Stomach (tissue), 19 donors: ENCODE results near the gene WDR4. TPM values are rescaled to one million over a fixed set of nuclear protein-coding genes. Genes with fewer than 3 reads are reported as not detected.
A peak's percentile ranks its signal among the peaks of the same experiment; 100 is the strongest.
"Not testable (repeated sequence)": the region's sequence is repeated elsewhere in the genome, so short reads cannot be mapped to it uniquely, and the experiment has no call there.

Experiments used
- DNase-seq, 2 donors: peaks; one replicate each; pipeline versions ENCODE4 v3.0.0 to v3.0.0-alpha.2; 2013 to 2019
- H3K27ac ChIP-seq, 5 donors: fragments of 200-600 bp in 4 of 5; sonication (generic) in 4 of 5; one replicate each; pipeline ENCODE4 v1.5.1; 2013 to 2019; ENCODE audit warnings: mild to moderate bottlenecking in 1 of 5, moderate library complexity in 1 of 5
- H3K27me3 ChIP-seq, 3 donors: fragments of 200-600 bp; sonication (generic); one replicate each; pipeline ENCODE4 v1.5.1; 2017 to 2019; ENCODE audit warnings: mixed run types in 1 of 3
- H3K36me3 ChIP-seq, 4 donors: fragments of 200-600 bp; sonication (generic); 1 replicate in 3 of 4; 2 replicates in 1 of 4; pipeline ENCODE4 v1.5.1; 2016 to 2019
- H3K4me1 ChIP-seq, 4 donors: fragments of 200-600 bp; sonication (generic); one replicate each; pipeline ENCODE4 v1.5.1; 2016 to 2019
- H3K4me3 ChIP-seq, 4 donors: fragments of 200-600 bp; sonication (generic) in 3 of 4; one replicate each; pipeline ENCODE4 v1.5.1; 2016 to 2019; ENCODE audit warnings: mild to moderate bottlenecking in 1 of 4
- H3K9me3 ChIP-seq, 4 donors: fragments of 200-600 bp; sonication (generic); one replicate each; pipeline ENCODE4 v1.5.1; 2016 to 2019
- CTCF ChIP-seq, 7 experiments: fragments of 450-650 bp in 4 of 7; fragments of 200-600 bp in 3 of 7; sonication (generic) in 3 of 7; IDR thresholded peaks; one replicate each; pipeline ENCODE4 v1.5.1; 2016 to 2019; ENCODE audit warnings: antibody characterized with exemption in 7 of 7, control low read depth in 2 of 7, mild to moderate bottlenecking in 1 of 7
- EP300 ChIP-seq: sonication (generic); formaldehyde crosslinking; IDR thresholded peaks from one replicate; pipeline ENCODE4 v1.6.1; 2017; ENCODE audit warnings: antibody characterized with exemption
- POLR2A ChIP-seq, 4 donors: fragments of 450-650 bp; IDR thresholded peaks; one replicate each; pipeline ENCODE4 v1.6.1; 2016; ENCODE audit warnings: antibody characterized with exemption in 4 of 4, control low read depth in 2 of 4, mild to moderate bottlenecking in 1 of 4, moderate library complexity in 1 of 4
- POLR2AphosphoS5 ChIP-seq, 3 donors: sonication (generic); formaldehyde crosslinking; IDR thresholded peaks; one replicate each; pipeline ENCODE4 v1.6.1; 2016; ENCODE audit warnings: antibody characterized with exemption in 3 of 3
- WGBS, 5 donors: extraction: QIAGEN DNeasy Blood & Tissue Kit in 3 of 5; methylation state at CpG; one replicate each; pipeline versions ENCODE4 v1.1.5 to v1.1.7; 2013 to 2018; 5-methylcytosine and 5-hydroxymethylcytosine counted together
- intact Hi-C: fragments of 100-400 bp; cut with DNase I; formaldehyde crosslinking; loops from one replicate; pipeline ENCODE4 v1.15.1; 2023; ENCODE audit warnings: low total_unique reads
- long read RNA-seq, 10 donors: transcript quantifications; one replicate each; lab custom pipeline, GENCODE V29; 2026
- polyA plus RNA-seq, 3 donors: library from polyadenylated mRNA; stranded (reverse); fragments of 200-250 nt; gene quantifications; one replicate each; pipeline ENCODE4 v1.2.3, GENCODE V29; 2013
- total RNA-seq, 5 donors: library from RNA; depleted of rRNA; stranded (reverse); fragments of >200 nt; gene quantifications; one replicate each; pipeline versions ENCODE4 v1.1.0 to v1.2.3, GENCODE V29; 2014 to 2016
- donor health status: healthy with polysubstance abuse.
- donor health status: Bipolar disorder and iron deficiency.
- donor health status: healthy.

WDR4 gene
- total RNA-seq (100 to 1,000 TPM in 1 of 5 donors, 10 to 100 TPM in 2, 1 to 10 TPM in 2; 7.6 to 285 (median 21.5) TPM), polyA plus RNA-seq (10 to 100 TPM in 1 of 3 donors, 1 to 10 TPM in 2; 7.5 to 10.4 (median 7.8) TPM)
- long read RNA-seq, donor 1, partial matches to known transcripts = 0 of 4 reads
- long read RNA-seq, donor 1, other reads (novel, unspliced or antisense) = 0 of 4 reads
- long read RNA-seq, donor 2, partial matches to known transcripts = 0 of 1 reads
- long read RNA-seq, donor 2, other reads (novel, unspliced or antisense) = 0 of 1 reads
- long read RNA-seq, donor 3, partial matches to known transcripts = 0 of 2 reads
- long read RNA-seq, donor 3, other reads (novel, unspliced or antisense) = 0 of 2 reads
- long read RNA-seq, donor 4 = 0 reads
- long read RNA-seq, donor 5, partial matches to known transcripts = 5 of 7 reads
- long read RNA-seq, donor 5, other reads (novel, unspliced or antisense) = 0 of 7 reads
- long read RNA-seq, donor 6, partial matches to known transcripts = 0 of 2 reads
- long read RNA-seq, donor 6, other reads (novel, unspliced or antisense) = 0 of 2 reads
- long read RNA-seq, donor 7 = 0 reads
- long read RNA-seq, donor 8, partial matches to known transcripts = 0 of 2 reads
- long read RNA-seq, donor 8, other reads (novel, unspliced or antisense) = 0 of 2 reads
- long read RNA-seq, donor 9, partial matches to known transcripts = 0 of 1 reads
- long read RNA-seq, donor 9, other reads (novel, unspliced or antisense) = 0 of 1 reads
- long read RNA-seq, donor 10 = 0 reads

GRCh38 chr21:42878993-42879787 lies at the start of gene WDR4:
WDR4 (minus strand) TSS chr21:42879539; CDS start chr21:42879495, 44 bp downstream.
- Histone ChIP-seq H3K4me1 (peaks cover 11 to 28% (median 25%) of the 10 kb centered on the region in 4 donors), H3K27ac (peak within 1 kb of the TSS; percentile 74 to 93 (median 89)), H3K4me3 (peak within 1 kb of the TSS; percentile 89 to 100 (median 94)), H3K36me3 (peaks cover 0 to 25% (median 22%) of the 10 kb centered on the region in 4 donors), H3K9me3 (no peaks in the 10 kb centered on the region), H3K27me3 (no peaks in the 10 kb centered on the region)
- TF ChIP-seq CTCF (IDR thresholded peaks at IDR 0.05) = no peak
- TF ChIP-seq POLR2A (IDR thresholded peaks at IDR 0.05) = peak in 2 of 4 donors; percentile 71 to 74
- peak; percentile 94 to 99 (median 97) for TF ChIP-seq POLR2AphosphoS5 (IDR thresholded peaks at IDR 0.05)
- DNase-seq = peak; percentile 98 to 99
- 0% methylated on average over 29 to 80 of the region's 80 CpGs for WGBS, 5 donors
- intact Hi-C loops = no loop called here

GRCh38 chr21:42927474-42928200 lies 48.3 kb upstream of the WDR4 start:
- peaks cover 0 to 13% (median 11%) of the 10 kb centered on the region in 4 donors for H3K4me1 ChIP-seq
- H3K27ac ChIP-seq, H3K9me3 ChIP-seq, DNase-seq, H3K4me3 ChIP-seq, H3K36me3 ChIP-seq, intact Hi-C loops, H3K27me3 ChIP-seq: not testable (repeated sequence)
- WGBS, 5 donors = 92 to 95% (median 93%) methylated on average over 23 of the region's 23 CpGs

- TF ChIP-seq CTCF (IDR thresholded peaks at IDR 0.05) = no peak
- no peak for TF ChIP-seq POLR2AphosphoS5 (IDR thresholded peaks at IDR 0.05)
- TF ChIP-seq POLR2A (IDR thresholded peaks at IDR 0.05) = no peak
- TF ChIP-seq EP300 = no peak
- Histone ChIP-seq H3K27me3 (no peaks in the 10 kb centered on the region), H3K4me1 (peaks cover 0 to 13% (median 11%) of the 10 kb centered on the region in 4 donors), H3K27ac (no peak within 1 kb of the TSS), H3K4me3 (no peak within 1 kb of the TSS), H3K9me3 (no peaks in the 10 kb centered on the region), H3K36me3 (no peaks in the 10 kb centered on the region)
- DNase-seq = peak in 1 of 2 donors; percentile 48
- WGBS, 5 donors = 88 to 93% (median 90%) methylated on average over 24 to 29 of the region's 29 CpGs
- intact Hi-C loops = no loop called here
These were observed 46.0 kb upstream of the WDR4 start, which contains the start of gene ERVH48-1 for GRCh38 chr21:42925114-42925926. ERVH48-1 (minus strand) TSS chr21:42925630; CDS start chr21:42919006, 6,624 bp downstream.

GRCh38 chr21:42924433-42924751 lies 45.1 kb upstream of the WDR4 start:
- no peaks in the 10 kb centered on the region for H3K36me3 ChIP-seq
- WGBS, 5 donors = 82 to 94% (median 93%) methylated on average over 6 of the region's 6 CpGs
- DNase-seq = no peak
- intact Hi-C loops = no loop called here
- H3K27me3 ChIP-seq = no peaks in the 10 kb centered on the region
- peak overlapping the region in 2 of 5 donors; percentile 34 to 63 for H3K27ac ChIP-seq
- H3K9me3 ChIP-seq = no peaks in the 10 kb centered on the region
- no peak overlapping the region for H3K4me3 ChIP-seq
- TF ChIP-seq EP300 (no peak), CTCF (IDR thresholded peaks at IDR 0.05) (no peak), POLR2AphosphoS5 (IDR thresholded peaks at IDR 0.05) (no peak), POLR2A (IDR thresholded peaks at IDR 0.05) (no peak)
- H3K4me1 ChIP-seq = peaks cover 0 to 13% (median 11%) of the 10 kb centered on the region in 4 donors
